IMR-90 (cell line): ENCODE results near the gene PDS5B.

Source experiments
- CEBPB ChIP-seq: IDR thresholded peaks from 2 replicates; pipeline ENCODE4 v1.6.1; 2012; ENCODE audit warnings: low read depth, low read length, improper control_type of control experiment
- CTCF ChIP-seq: conservative IDR thresholded peaks from 2 replicates; pipeline ENCODE4 v1.5.1; 2012; ENCODE audit warnings: mild to moderate bottlenecking, low read depth, low read length, improper control_type of control experiment
- ELK1 ChIP-seq: fragments of 150-350 bp; IDR thresholded peaks from 2 replicates; pipeline ENCODE4 v1.6.1; 2016; ENCODE audit warnings: low read depth, mild to moderate bottlenecking, low read length, moderate library complexity, borderline replicate concordance
- MAFK ChIP-seq: IDR thresholded peaks from 2 replicates; pipeline ENCODE4 v1.6.1; 2012; ENCODE audit warnings: low read depth, low read length, improper control_type of control experiment
- MAZ ChIP-seq: IDR thresholded peaks from 2 replicates; pipeline ENCODE4 v1.6.1; 2012; ENCODE audit warnings: low read depth, mild to moderate bottlenecking, low read length, improper control_type of control experiment, moderate library complexity, borderline replicate concordance
- MXI1 ChIP-seq: IDR thresholded peaks from 2 replicates; pipeline ENCODE4 v1.6.1; 2012; ENCODE audit warnings: low read depth, mild to moderate bottlenecking, low read length, moderate library complexity, borderline replicate concordance
- POLR2A ChIP-seq: IDR thresholded peaks from 2 replicates; pipeline ENCODE4 v1.6.1; 2012; ENCODE audit warnings: mild to moderate bottlenecking, low read depth, low read length
- RAD21 ChIP-seq: IDR thresholded peaks from 2 replicates; pipeline ENCODE4 v1.6.1; 2012; ENCODE audit warnings: low read length, improper control_type of control experiment
- RCOR1 ChIP-seq: IDR thresholded peaks from 2 replicates; pipeline ENCODE4 v1.6.1; 2012; ENCODE audit warnings: mild to moderate bottlenecking, low read length, improper control_type of control experiment; ENCODE audit not compliant: insufficient replicate concordance
- SMC3 ChIP-seq: fragments of 150-350 bp; IDR thresholded peaks from 2 replicates; pipeline ENCODE4 v1.6.1; 2016; ENCODE audit warnings: low read depth, mild to moderate bottlenecking, antibody characterized with exemption, low read length, moderate library complexity
- TF ChIP-seq, protein P1 (sequence below): fragments of 150-350 bp; IDR thresholded peaks from 2 replicates; pipeline ENCODE4 v1.6.1; 2017; ENCODE audit warnings: mild to moderate bottlenecking, antibody characterized with exemption, low read length, low read depth

- TF ChIP-seq CTCF (no peak), SMC3 (no peak), MXI1 (no peak), POLR2A (no peak), CEBPB (no peak), RCOR1 (no peak), MAZ (no peak), RAD21 (no peak), ELK1 (no peak), MAFK (peak; percentile 22; the same call in 1 of the 2 replicates)
- TF ChIP-seq, protein P1, sequence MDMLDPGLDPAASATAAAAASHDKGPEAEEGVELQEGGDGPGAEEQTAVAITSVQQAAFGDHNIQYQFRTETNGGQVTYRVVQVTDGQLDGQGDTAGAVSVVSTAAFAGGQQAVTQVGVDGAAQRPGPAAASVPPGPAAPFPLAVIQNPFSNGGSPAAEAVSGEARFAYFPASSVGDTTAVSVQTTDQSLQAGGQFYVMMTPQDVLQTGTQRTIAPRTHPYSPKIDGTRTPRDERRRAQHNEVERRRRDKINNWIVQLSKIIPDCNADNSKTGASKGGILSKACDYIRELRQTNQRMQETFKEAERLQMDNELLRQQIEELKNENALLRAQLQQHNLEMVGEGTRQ, result no peak
Measured at GRCh38 chr13:32695602-32696250, 109.5 kb downstream of the PDS5B start.
